GF-D8 (cell line): ENCODE results near the gene SYNJ2.
A peak's percentile ranks its signal among the peaks of the same experiment; 100 is the strongest.
"Not testable (repeated sequence)": the region's sequence is repeated elsewhere in the genome, so short reads cannot be mapped to it uniquely, and the experiment has no call there.

Experiments
- DNase-seq: peaks from one replicate; lab custom pipeline; 2025; lab: John Stamatoyannopoulos, UW

The SYNJ2 gene

GRCh38 chr6:157954150-157955117, 27.2 kb upstream of the SYNJ2 start:
- no peak for DNase-seq

GRCh38 chr6:157955675-157956074, 26.0 kb upstream of the SYNJ2 start:
- no peak for DNase-seq

- DNase-seq = no peak
Observed at GRCh38 chr6:157956171-157956730, 25.4 kb upstream of the SYNJ2 start.

GRCh38 chr6:157959451-157960227, 22.0 kb upstream of the SYNJ2 start:
- DNase-seq = no peak

- no peak for DNase-seq
Observed at GRCh38 chr6:157961153-157961831, 20.4 kb upstream of the SYNJ2 start.

- no peak for DNase-seq
Observed at GRCh38 chr6:157961832-157962575, 19.7 kb upstream of the SYNJ2 start.

- peak; percentile 60 for DNase-seq
Observed at GRCh38 chr6:157962601-157963302, 18.9 kb upstream of the SYNJ2 start.

GRCh38 chr6:157964100-157964499, 17.6 kb upstream of the SYNJ2 start:
- DNase-seq = peak; percentile 32

- DNase-seq = no peak
Observed at GRCh38 chr6:157965387-157965786, 16.3 kb upstream of the SYNJ2 start.

GRCh38 chr6:157966589-157966977, 15.1 kb upstream of the SYNJ2 start:
- no peak for DNase-seq

- DNase-seq = no peak
Observed at GRCh38 chr6:157967020-157967419, 14.6 kb upstream of the SYNJ2 start.

- DNase-seq = no peak
Observed at GRCh38 chr6:157967486-157967885, 14.2 kb upstream of the SYNJ2 start.

GRCh38 chr6:157972177-157972576, 9.5 kb upstream of the SYNJ2 start:
- DNase-seq = not testable (repeated sequence)

- no peak for DNase-seq
Observed at GRCh38 chr6:157974341-157974894, 7.2 kb upstream of the SYNJ2 start.

- no peak for DNase-seq
Observed at GRCh38 chr6:157974967-157975366, 6.7 kb upstream of the SYNJ2 start.

- no peak for DNase-seq
Observed at GRCh38 chr6:157975456-157975855, 6.2 kb upstream of the SYNJ2 start.

- no peak for DNase-seq
Observed at GRCh38 chr6:157976345-157977175, 5.1 kb upstream of the SYNJ2 start.

GRCh38 chr6:157977176-157977804, 4.4 kb upstream of the SYNJ2 start:
- DNase-seq = no peak
